ENCODE results near the gene KLHL22.
"Not testable (repeated sequence)": the region's sequence is repeated elsewhere in the genome, so short reads cannot be mapped to it uniquely, and the experiment has no call there.

The KLHL22 gene

GRCh38 chr22:20466659-20467379, 28.8 kb downstream of the KLHL22 start:
- DNase-seq: no peak

GRCh38 chr22:20465759-20466077, 29.9 kb downstream of the KLHL22 start:
- no peak for DNase-seq

- DNase-seq: no peak
These were observed 30.5 kb downstream of the KLHL22 start for GRCh38 chr22:20464912-20465758.

- no peak for DNase-seq
These were observed 31.4 kb downstream of the KLHL22 start for GRCh38 chr22:20464096-20464614.

- DNase-seq: no peak
These were observed 32.1 kb downstream of the KLHL22 start for GRCh38 chr22:20463324-20464095.

GRCh38 chr22:20459862-20460261, 35.7 kb downstream of the KLHL22 start:
- DNase-seq: no peak

GRCh38 chr22:20459152-20459542, 36.4 kb downstream of the KLHL22 start:
- no peak for DNase-seq

GRCh38 chr22:20458530-20459151, 37.0 kb downstream of the KLHL22 start:
- no peak for DNase-seq

GRCh38 chr22:20457506-20458240, 37.9 kb downstream of the KLHL22 start:
- no peak for DNase-seq

GRCh38 chr22:20456722-20457076, 38.9 kb downstream of the KLHL22 start:
- DNase-seq: no peak

GRCh38 chr22:20456064-20456721, 39.4 kb downstream of the KLHL22 start:
- DNase-seq: peak; percentile 89

- DNase-seq: no peak
These were observed 39.9 kb downstream of the KLHL22 start for GRCh38 chr22:20455709-20456063.

GRCh38 chr22:20453222-20453621, 42.4 kb downstream of the KLHL22 start:
- DNase-seq: no peak

GRCh38 chr22:20451920-20452319, 43.7 kb downstream of the KLHL22 start:
- no peak for DNase-seq

GRCh38 chr22:20451129-20451778, 44.3 kb downstream of the KLHL22 start:
- DNase-seq: not testable (repeated sequence)

- no peak for DNase-seq
These were observed 45.1 kb downstream of the KLHL22 start for GRCh38 chr22:20450551-20450906.

GRCh38 chr22:20449819-20450550, 45.6 kb downstream of the KLHL22 start:
- DNase-seq: no peak

- no peak for DNase-seq
These were observed 47.0 kb downstream of the KLHL22 start for GRCh38 chr22:20448630-20449029.

- no peak for DNase-seq
These were observed 49.1 kb downstream of the KLHL22 start for GRCh38 chr22:20446383-20446970.

- no peak for DNase-seq
These were observed 51.3 kb downstream of the KLHL22 start for GRCh38 chr22:20444325-20444724.
